HG03095 (cell line): ENCODE results near the gene C2CD4D.
"Not testable (repeated sequence)": the region's sequence is repeated elsewhere in the genome, so short reads cannot be mapped to it uniquely, and the experiment has no call there.

Source experiments
- ATAC-seq: cut with Tn5 transposase; IDR thresholded peaks from one replicate; pipeline ENCODE4 v1.9.1; 2021; ENCODE audit warnings: moderate library complexity; ENCODE audit not compliant: unreplicated experiment

The C2CD4D gene

GRCh38 chr1:151858886-151859665, 19.5 kb upstream of the C2CD4D start:
- no peak for ATAC-seq

DNA sequence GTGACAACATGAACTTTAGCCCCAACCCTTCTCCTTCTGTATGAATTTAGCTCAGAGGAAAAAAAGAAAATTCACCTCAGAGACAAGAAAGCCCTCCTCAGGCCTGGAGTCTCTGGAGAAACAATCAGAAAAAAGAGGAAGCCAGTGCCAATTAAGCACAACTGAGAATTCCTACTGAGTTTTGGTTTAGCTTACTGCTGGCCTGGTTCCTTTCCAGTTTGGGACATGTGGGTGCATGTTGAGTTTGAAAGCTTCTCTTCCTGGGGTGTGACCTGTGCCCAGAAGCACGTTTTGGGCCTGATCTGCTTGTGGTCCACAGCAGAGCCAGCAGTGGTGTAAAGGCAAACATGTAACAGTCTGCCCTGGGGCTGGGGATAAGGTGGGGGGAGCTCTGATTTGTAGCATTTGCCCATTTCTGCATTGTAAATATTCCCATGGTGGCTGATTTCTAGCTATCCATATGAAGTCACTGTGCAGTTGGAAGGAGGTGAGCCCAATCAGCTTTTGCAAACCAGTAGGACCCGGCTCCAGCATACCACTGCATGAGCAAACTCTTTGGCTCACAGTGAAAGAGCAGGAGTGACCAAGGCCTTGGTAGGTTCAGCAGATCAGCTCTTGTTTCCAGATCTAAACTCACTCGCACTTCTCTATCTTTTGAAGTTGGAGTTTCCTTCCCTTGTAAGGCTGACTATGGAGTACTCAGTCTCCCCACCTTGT, 18.6 kb upstream of the C2CD4D start:
- ATAC-seq = no peak

GRCh38 chr1:151855933-151856332, 16.3 kb upstream of the C2CD4D start:
- ATAC-seq = no peak

GRCh38 chr1:151855516-151855915, 15.9 kb upstream of the C2CD4D start:
- not testable (repeated sequence) for ATAC-seq

DNA sequence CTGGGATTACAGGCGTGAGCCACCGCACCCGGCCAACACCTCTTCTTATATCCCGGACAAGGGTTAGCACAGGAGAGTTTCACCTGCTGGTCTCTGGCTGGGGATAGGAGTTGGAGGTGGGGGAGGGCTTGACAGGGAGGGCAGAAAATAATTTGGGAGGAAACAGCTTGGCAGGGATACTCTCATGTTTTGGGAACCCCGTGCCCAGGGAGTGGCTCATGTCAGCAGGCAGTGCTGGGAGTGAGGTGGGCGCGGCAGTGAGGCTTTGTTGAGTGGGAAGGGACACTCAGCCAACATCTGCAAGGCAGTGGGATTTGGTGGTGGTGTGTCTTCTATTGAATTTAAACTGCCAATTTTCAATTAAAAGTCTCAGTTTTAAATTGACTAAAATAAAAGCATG, 15.0 kb upstream of the C2CD4D start:
- ATAC-seq = no peak

GRCh38 chr1:151853411-151853943, 13.9 kb upstream of the C2CD4D start, which contains the start of gene THEM5:
THEM5 (minus strand) TSS chr1:151853712; CDS start chr1:151853565, 147 bp downstream.
- ATAC-seq = no peak

- ATAC-seq = no peak
Measured at GRCh38 chr1:151852733-151853132, 13.1 kb upstream of the C2CD4D start.

DNA sequence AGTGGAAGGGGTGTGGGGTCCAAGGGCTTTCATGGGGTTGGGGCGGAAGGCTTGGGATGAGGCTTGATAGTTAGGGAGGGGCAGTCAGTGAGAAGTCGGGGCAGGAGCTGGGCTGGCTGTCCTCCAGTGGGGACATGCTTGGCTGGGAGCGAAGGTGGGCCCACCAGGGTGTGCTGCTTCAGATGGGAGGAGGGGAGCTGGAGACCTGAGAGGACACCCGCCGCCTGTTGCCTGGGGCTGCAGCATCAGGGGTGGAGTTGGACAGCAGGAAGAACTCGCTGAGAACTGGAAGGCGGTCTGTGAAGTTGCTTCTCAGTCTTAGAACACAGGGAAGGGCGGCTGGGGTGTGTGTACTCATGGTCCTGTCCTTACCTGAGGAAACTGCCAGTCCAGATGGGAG, 12.3 kb upstream of the C2CD4D start:
- no peak for ATAC-seq

GRCh38 chr1:151849871-151850270, 10.3 kb upstream of the C2CD4D start:
- no peak for ATAC-seq

DNA sequence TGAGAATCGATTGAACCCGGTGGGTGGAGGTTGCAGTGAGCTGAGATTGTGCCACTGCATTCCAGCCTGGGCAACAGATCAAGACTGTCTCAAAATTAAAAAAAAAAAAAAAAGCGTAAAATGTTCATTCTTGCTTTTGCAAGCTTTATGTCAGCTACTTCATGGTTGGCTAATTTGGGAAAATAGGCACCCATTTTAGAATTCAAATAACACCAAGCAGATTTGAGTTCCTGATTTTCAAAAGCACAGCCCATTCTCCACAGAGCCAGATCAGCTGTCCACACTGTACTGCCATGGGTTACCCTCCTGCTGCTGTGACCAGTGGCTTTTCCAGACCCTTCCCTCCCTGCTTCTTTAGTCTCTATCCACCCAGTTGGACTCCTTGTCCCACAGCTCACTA, 9.5 kb upstream of the C2CD4D start:
- ATAC-seq = no peak

- ATAC-seq = no peak
Measured at GRCh38 chr1:151847867-151848596, 8.4 kb upstream of the C2CD4D start.

DNA sequence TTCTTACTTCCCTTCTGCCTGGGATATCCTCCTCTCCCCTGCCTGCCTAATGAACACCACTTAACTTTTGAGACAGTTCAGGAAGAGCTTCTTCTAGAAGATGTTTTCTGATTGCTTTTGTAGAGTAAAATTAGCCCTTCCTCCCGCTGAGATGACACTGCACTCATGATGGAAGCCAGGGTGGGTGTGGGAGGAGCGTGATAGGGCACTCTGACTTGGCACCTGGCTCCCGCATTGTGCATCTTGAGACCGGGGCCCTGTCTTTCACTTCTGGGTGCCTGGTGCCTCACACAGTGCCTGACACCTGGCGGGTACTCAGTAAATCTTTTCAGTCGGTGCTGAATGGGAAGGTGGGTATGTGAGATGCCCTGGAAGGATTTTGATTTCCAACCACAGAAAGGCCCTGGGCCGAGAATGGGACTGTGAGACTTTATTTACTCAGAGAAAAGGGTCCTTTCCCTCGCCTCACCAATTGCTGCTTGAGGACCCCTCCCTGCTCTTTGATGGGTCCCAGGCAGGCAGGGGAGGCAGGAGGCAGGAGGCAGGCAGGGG, 7.1 kb upstream of the C2CD4D start:
- no peak for ATAC-seq

DNA sequence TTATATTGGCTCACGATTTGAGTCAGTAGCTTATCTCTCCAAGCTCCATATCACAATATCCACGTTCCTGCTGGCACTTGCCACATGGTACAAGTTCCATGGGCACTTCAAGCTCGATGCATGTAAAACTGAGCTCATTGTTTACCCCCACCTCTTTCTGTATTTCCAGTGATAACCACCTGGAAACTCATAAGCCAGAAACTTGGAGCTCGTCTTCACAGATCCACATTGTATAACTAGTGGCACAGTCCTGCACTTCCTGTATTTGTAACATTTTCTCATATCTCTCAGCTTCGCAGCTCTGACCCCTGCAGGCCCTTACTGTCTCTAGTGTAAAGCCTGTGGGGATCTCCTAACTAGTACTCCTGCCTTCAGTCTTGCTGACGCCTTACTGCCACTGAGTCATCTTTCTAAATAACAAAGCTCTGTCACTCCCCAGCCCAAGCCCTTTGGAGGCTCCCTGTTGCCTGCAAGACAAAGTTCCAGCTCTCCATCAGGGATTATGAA, 6.5 kb upstream of the C2CD4D start:
- no peak for ATAC-seq

- no peak for ATAC-seq
Measured at GRCh38 chr1:151843398-151843797, 3.8 kb upstream of the C2CD4D start.

DNA sequence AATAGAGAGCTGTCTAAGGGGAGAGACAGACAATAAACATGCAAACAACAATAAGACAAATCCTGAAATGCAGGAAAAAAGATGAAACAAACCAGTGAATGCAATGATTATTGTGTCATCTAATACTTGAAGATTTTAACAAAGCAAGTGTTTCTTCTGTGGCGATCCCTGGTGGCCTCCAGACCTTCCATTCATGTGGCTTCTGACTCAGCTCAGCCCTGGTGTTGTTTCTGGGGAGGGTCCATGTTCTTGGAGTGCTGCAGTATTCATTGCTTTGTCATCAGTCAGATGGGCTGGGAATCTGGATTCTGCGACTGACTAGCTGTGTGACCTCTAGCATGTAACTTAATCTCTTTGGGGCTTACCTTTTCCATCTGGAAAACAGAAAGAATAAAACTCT, 1.5 kb upstream of the C2CD4D start:
- no peak for ATAC-seq

- no peak for ATAC-seq
Measured at GRCh38 chr1:151840421-151840820, 801 bp upstream of the C2CD4D start.

DNA sequence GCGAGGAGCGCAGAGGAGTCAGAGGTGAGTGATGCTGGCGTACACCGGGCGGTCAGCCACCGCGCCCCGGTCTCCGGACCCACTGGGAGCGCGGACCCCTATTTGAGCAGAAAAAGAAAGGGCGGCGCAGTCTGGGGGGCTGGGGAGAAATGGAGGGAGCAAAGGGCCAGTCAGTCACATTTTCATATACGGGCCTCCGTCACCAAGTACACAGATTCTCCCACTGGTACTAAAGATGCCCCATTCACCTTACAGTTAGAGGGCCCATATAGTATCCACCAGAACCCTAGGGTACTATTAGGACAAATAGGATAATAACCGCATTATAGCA, 573 bp downstream of the C2CD4D start:
- no peak for ATAC-seq

DNA sequence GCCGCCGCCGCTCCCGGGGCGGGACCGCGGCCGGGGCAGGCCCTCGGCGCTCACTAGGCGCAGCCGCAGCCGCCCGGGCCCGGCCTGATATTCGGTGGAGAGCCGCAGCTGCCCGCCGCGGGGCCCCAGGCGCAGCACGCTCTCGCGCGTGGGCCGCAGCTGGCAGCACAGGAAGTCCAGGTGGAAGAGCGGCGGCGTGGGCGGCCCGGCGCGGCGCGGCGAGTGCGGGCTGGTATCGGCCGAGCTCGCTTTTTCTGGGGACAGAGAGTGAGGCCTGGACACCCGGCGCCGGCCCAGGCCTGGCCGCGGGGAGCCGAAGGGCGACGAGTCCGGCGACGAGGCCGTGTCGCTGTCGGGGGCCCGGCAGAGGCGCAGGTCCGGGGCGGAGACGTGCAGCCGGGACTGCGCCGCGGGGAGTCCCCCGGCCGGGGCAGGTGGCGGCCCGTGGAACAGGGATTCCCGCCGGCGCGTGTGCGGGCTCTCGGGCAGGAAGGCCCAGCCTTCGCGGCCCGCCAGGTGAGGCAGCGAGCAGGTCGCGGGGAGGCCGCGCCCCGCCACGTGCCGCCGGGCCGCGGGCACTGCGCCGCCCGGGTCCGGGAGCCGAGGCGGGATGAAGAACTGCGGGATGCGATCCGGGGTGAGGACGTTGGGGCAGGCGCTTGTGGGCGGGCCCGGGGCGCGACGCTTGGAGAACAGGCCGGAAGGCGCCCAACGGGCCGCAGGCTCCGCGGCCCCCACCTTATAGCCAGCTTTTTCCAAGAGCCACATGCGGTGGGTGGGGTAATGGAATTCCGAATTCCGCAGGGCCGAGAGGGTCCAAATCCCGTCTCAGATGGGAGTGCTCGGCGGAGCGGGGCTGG, 1.2 kb downstream of the C2CD4D start:
- no peak for ATAC-seq

DNA sequence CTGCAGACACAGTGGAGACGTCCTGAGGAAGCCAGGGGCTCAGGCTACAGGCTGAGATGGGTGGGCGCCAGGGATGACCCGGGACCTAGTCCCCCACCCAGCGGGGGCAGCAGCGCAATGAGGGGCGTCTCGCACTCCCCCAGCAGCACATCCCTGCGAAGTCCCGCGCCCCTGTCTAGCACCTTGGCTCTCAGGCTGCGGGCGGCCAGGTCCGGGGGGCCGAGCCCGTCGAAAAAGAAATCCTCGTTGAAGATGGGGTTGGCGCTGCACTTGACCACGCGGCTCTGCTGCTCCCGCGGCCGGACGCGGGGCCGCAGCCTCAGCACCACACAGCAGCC, 1.8 kb downstream of the C2CD4D start:
- no peak for ATAC-seq

DNA sequence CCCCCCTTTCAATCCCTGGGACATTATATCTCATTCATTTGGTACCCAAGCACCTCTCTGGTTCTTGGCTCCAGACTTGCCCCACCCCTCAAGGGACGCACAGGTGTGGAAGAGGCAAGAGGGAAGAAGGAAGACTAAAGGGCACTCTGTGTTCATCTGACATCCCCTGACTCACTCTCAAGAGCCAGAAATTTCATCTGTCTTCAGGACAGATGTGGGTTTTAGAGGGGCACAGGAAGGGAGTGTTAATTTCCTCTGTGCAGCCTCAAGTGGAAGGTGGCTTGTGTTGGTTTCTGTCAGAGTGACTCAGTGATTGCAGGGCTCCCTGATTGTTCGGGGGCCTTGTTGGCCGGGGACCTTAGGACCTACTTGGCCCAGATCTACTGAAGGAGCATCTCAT, 2.4 kb downstream of the C2CD4D start:
- ATAC-seq = no peak
